ENCODE data around the gene TCAF1.

- TF ChIP-seq CTCF (IDR thresholded peaks at IDR 0.05) (no peak), POLR2A (IDR thresholded peaks at IDR 0.05) (no peak)
Observed at GRCh38 chr7:143850682-143851081, 51.3 kb downstream of the TCAF1 start.
